Measurements from ENCODE around the gene LYRM7.

DNA sequence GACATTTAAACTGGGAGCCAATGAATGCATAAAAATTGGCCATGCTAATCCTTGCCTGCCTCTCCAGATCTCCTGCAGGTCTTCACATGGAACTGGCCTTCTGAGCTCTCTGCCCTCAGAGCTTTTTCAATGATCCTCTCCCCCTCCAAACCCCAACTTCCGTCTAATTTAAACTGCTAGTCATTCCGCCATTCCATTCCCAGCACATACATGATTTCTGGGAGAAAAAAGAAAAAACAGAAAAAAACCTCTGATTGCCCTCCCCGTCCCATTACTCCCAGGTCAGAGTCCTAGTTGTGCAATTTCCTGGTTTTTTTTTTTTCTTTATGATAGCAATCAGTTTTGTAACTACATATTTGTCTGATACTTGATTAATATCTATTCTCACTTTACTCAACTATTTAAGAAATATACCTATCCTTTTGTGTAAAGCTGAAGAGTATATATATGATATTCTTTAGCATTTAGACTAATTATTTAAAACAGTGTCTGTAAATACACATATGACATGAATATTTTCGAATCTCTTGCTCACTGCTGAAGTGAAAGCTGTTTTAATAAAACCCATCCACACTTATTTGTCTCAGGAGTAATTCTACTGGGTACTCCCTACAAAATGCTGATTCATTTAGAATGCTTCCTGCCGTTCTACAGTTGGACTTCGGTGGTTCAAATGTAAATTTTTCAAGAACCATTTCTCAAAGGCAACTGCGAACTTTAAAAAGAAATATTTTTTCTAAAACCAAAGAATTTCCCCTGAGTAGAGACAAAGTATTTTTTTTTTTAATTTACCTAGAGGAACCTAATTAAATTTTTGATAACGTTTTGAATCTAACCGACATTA is 7.2 kb upstream of the LYRM7 start:
- TF ChIP-seq, protein P1, sequence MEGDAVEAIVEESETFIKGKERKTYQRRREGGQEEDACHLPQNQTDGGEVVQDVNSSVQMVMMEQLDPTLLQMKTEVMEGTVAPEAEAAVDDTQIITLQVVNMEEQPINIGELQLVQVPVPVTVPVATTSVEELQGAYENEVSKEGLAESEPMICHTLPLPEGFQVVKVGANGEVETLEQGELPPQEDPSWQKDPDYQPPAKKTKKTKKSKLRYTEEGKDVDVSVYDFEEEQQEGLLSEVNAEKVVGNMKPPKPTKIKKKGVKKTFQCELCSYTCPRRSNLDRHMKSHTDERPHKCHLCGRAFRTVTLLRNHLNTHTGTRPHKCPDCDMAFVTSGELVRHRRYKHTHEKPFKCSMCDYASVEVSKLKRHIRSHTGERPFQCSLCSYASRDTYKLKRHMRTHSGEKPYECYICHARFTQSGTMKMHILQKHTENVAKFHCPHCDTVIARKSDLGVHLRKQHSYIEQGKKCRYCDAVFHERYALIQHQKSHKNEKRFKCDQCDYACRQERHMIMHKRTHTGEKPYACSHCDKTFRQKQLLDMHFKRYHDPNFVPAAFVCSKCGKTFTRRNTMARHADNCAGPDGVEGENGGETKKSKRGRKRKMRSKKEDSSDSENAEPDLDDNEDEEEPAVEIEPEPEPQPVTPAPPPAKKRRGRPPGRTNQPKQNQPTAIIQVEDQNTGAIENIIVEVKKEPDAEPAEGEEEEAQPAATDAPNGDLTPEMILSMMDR (IDR thresholded peaks at IDR 0.05), result no peak
- TF ChIP-seq POLR2A (IDR thresholded peaks at IDR 0.05), result no peak

Data from prostate gland (tissue), 2 donors.